Measurements from ENCODE around the gene RTKN2. TPM values are rescaled to one million over a fixed set of nuclear protein-coding genes. Genes with fewer than 3 reads are reported as not detected.

RTKN2 gene
- total RNA-seq, result 5.3 and 6.6 TPM in 2 replicates
- polyA plus RNA-seq, result 0.68 and 2.2 TPM in 2 replicates

GRCh38 chr10:62268399-62269114 lies at the start of gene RTKN2:
TSS of gene RTKN2 (minus strand) at chr10:62268844. CDS start at chr10:62268610, 234 bp downstream.
- Histone ChIP-seq H2AFZ (peak within 1 kb of the TSS; percentile 51), H3K79me2 (peaks cover 22% of the 10 kb centered on the region), H4K20me1 (ENCODE audit: insufficient read depth, poor library complexity, severe bottlenecking) (no peaks in the 10 kb centered on the region), H3K9me2 (replicated peaks; ENCODE audit: insufficient read depth) (no peaks in the 10 kb centered on the region), H3K27ac (peak within 1 kb of the TSS; percentile 64), H3K27me3 (no peaks in the 10 kb centered on the region), H3K36me3 (replicated peaks; ENCODE audit: insufficient read depth, low read depth) (no peaks in the 10 kb centered on the region), H3K4me2 (peak within 1 kb of the TSS; percentile 90), H3K4me1 (ENCODE audit: insufficient read depth) (peaks cover 3% of the 10 kb centered on the region), H3K4me3 (peak within 1 kb of the TSS; percentile 41), H3K9me3 (ENCODE audit: low read depth) (no peaks in the 10 kb centered on the region)
- 2% methylated on average over 49 of the region's 63 CpGs for WGBS (ENCODE audit: low lambda C conversion rate, missing lambda C conversion rate)
- peak; percentile 98 for DNase-seq (ENCODE audit: low spot score)
- TF ChIP-seq CTCF (IDR thresholded peaks at IDR 0.05; ENCODE audit: poor library complexity), result no peak
- TF ChIP-seq EZH2 (IDR thresholded peaks at IDR 0.05; ENCODE audit: borderline replicate concordance), result no peak
- TF ChIP-seq EZH2phosphoT487 (IDR thresholded peaks at IDR 0.05; ENCODE audit: low read depth, severe bottlenecking, unreplicated experiment), result no peak

GRCh38 chr10:62317257-62317656 lies 48.6 kb upstream of the RTKN2 start:
- Histone ChIP-seq H3K4me2 (no peak overlapping the region), H3K9me2 (replicated peaks; ENCODE audit: insufficient read depth) (no peaks in the 10 kb centered on the region), H3K27ac (no peak overlapping the region), H3K4me1 (ENCODE audit: insufficient read depth) (no peaks in the 10 kb centered on the region), H3K79me2 (no peaks in the 10 kb centered on the region), H3K36me3 (replicated peaks; ENCODE audit: insufficient read depth, low read depth) (no peaks in the 10 kb centered on the region), H3K9me3 (ENCODE audit: low read depth) (no peaks in the 10 kb centered on the region), H2AFZ (no peak overlapping the region), H3K27me3 (no peaks in the 10 kb centered on the region), H4K20me1 (ENCODE audit: insufficient read depth, poor library complexity, severe bottlenecking) (no peaks in the 10 kb centered on the region), H3K4me3 (no peak overlapping the region)
- DNase-seq (ENCODE audit: low spot score), result no peak
- TF ChIP-seq EZH2 (IDR thresholded peaks at IDR 0.05; ENCODE audit: borderline replicate concordance) (no peak), EZH2phosphoT487 (IDR thresholded peaks at IDR 0.05; ENCODE audit: low read depth, severe bottlenecking, unreplicated experiment) (no peak), CTCF (IDR thresholded peaks at IDR 0.05; ENCODE audit: poor library complexity) (no peak)
- 84% methylated on average over 6 of the region's 6 CpGs for WGBS (ENCODE audit: low lambda C conversion rate, missing lambda C conversion rate)

- Histone ChIP-seq H3K36me3 (replicated peaks; ENCODE audit: insufficient read depth, low read depth) (no peaks in the 10 kb centered on the region), H3K4me3 (no peak overlapping the region), H3K9me3 (ENCODE audit: low read depth) (no peaks in the 10 kb centered on the region), H4K20me1 (ENCODE audit: insufficient read depth, poor library complexity, severe bottlenecking) (no peaks in the 10 kb centered on the region), H3K4me1 (ENCODE audit: insufficient read depth) (no peaks in the 10 kb centered on the region), H3K9me2 (replicated peaks; ENCODE audit: insufficient read depth) (no peaks in the 10 kb centered on the region), H3K4me2 (no peak overlapping the region), H2AFZ (no peak overlapping the region), H3K27me3 (no peaks in the 10 kb centered on the region), H3K79me2 (no peaks in the 10 kb centered on the region), H3K27ac (no peak overlapping the region)
- DNase-seq (ENCODE audit: low spot score), result no peak
- TF ChIP-seq EZH2phosphoT487 (IDR thresholded peaks at IDR 0.05; ENCODE audit: low read depth, severe bottlenecking, unreplicated experiment), result no peak
- TF ChIP-seq EZH2 (IDR thresholded peaks at IDR 0.05; ENCODE audit: borderline replicate concordance), result no peak
- TF ChIP-seq CTCF (IDR thresholded peaks at IDR 0.05; ENCODE audit: poor library complexity), result no peak
- 97% methylated on average over 2 of the region's 2 CpGs for WGBS (ENCODE audit: low lambda C conversion rate, missing lambda C conversion rate)
These were observed 40.6 kb upstream of the RTKN2 start for GRCh38 chr10:62309254-62309653.

All from hepatocyte (in vitro differentiated cells).